Measurements from ENCODE around the gene B4GALNT1.
"Not testable (repeated sequence)": the region's sequence is repeated elsewhere in the genome, so short reads cannot be mapped to it uniquely, and the experiment has no call there.

Gene B4GALNT1

GRCh38 chr12:57609101-57609780 is 23.8 kb downstream of the B4GALNT1 start:
- no peak for DNase-seq (ENCODE audit: low read depth in 2 of 2)

DNA sequence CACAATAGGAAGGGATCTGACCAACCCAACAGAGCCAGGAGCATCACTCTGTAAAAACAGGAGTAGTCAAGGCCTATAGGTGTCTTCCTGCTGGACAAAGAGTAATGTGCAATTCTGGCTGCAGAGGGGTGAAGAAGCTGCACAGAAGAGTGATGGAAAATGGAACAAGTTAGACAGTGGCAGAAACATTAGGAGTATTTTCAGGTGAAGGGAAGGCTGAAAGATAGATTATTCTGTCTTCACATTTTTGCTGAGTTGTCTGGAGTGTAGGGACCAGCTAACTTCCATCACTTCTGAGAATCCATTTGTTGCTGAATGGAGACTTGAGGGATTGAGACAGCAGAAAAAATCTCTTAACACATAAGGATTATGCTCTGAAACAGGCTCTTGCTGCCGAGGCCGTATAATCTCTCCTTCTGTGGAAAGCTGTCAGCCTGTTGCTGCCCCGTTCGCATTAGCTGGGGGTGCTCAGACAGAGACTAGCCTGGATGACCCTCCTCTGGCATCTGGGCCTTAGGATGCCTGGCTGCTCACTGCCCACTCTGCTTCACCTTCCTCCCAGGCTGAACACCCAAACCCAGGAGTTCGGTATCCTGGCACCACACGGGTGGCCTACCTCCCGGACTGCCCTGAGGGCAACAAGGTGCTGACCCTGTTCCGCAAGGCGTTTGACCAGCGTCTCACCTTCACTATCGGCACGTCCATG is 24.9 kb downstream of the B4GALNT1 start:
- DNase-seq (ENCODE audit: low read depth in 2 of 2) = no peak

- no peak for DNase-seq (ENCODE audit: low read depth in 2 of 2)
These were observed 26.2 kb downstream of the B4GALNT1 start for GRCh38 chr12:57606821-57607220.

DNA sequence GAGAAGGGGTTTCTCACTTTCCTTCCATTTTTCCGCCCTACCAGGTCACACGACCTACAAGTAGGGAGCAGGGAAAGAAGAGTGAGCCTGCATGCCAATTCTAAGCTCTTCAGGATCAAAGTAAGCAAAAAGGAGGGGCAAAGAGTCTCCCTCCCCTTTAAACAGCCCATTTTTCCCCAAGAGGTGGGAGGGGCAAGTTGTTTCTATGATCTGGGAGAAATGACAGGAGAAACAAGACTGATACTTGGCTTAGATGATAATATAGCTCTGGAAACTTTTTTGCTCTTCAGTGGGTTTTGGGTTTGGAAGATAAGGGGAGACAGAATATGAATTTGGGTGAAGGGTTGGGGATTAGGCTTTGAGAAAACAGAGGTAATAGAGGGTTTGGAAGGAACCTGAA is 26.6 kb downstream of the B4GALNT1 start:
- DNase-seq (ENCODE audit: low read depth in 2 of 2) = no peak

GRCh38 chr12:57605811-57606311 is 27.1 kb downstream of the B4GALNT1 start:
- no peak for DNase-seq (ENCODE audit: low read depth in 2 of 2)

DNA sequence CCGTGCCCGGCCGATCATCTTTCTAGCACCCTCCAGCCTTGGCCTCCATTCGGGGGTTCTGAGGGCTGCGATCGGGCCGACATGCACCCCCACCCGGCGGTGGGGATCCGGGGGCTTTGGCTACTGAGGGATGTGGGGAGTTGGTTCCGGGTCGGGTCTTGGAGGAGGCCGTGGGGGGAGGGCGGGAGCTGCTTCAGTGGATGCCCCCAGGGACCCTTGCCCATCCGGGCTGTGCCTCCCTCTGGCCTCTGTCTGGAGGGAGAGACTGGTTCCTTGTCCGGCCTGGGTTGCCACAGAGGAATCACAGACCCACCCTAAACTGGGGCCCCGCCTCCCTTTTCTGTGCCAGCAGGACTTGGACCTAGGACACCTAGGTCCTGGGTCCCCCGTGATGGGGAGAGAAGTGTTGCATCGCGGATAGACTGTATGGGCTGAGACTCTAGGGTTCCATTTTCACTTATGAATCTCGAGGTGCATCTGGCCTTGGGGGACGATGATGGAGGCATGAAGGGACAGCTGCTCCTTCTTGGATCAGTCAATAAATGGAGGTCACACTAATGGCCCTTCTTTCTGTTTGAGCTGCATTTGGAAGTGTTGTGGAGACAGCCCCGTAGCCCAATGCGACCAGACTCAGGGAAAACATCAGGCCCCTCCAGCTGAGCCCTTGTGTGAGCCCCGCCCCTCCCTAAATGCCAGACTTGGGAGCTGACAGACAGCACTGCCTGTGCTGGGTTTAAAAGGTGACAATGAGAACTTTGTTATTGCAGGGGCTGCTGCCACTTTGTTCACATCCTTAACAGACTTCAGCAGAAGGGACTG is 27.8 kb downstream of the B4GALNT1 start:
- no peak for DNase-seq (ENCODE audit: low read depth in 2 of 2)

DNA sequence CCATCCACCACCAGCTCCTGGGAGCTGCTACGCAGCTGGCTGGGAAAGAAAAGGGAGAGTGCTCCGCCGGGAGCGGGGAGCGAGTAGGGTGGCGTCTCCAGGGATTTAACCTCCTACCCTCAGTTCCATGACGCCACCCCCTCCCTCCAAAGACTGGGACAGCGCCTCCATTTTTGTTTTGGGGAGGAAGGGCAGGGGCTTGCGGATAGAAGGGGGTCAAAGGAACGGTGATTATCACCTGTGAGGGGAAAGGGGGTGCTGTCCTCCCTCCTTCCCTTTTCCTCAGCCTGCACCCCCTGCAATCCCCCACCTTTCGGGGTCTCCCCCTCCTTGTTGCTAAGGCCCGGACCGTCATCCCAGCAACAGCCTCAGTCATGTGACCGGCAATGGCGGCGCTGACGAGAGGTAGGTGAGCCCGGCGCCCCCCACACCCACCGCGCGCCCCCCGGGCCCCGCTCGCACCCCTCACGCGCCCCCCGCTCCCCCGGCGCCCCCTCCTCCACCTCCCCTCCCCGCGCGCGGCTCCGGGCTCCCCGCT is 28.5 kb downstream of the B4GALNT1 start, which contains the start of gene DTX3:
TSS of gene DTX3 (plus strand) at position 371 of the 538 bp plus-strand sequence. CDS start 1,694 bp downstream, outside the sequence.
- DNase-seq (ENCODE audit: low read depth in 2 of 2) = no peak

DNA sequence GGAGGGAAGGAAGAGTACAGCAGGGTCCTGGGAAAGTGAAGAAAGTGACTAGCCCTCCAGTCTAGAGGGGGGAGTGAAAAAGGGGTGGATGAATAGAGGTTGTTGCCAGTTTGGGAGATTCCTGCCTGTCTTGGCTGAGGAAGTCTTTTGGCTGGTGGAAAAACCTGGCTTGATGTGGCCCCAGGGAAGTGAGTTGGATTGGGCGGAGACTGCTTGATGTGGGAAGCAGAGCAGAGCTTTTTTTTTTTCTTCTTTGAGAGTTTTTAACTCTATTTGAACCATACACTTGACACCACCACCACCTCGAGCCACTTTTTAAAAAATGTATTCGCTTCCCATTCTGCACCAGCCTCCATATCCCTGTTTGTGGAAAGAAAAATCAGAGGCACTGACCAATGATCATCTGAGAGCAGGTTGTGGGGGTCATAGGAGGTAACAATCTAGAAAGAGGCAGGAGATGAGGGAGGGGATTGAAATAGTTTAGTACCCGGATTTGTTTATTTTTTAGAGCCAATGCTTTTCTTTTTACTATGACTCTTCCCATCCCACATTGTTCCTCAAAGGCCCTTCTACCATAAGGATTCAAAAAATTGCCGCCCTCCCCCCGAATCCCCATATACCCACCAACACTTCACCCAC is 29.1 kb downstream of the B4GALNT1 start:
- DNase-seq (ENCODE audit: low read depth in 2 of 2) = no peak

- DNase-seq (ENCODE audit: low read depth in 2 of 2) = no peak
These were observed 29.7 kb downstream of the B4GALNT1 start for GRCh38 chr12:57603324-57603723.

DNA sequence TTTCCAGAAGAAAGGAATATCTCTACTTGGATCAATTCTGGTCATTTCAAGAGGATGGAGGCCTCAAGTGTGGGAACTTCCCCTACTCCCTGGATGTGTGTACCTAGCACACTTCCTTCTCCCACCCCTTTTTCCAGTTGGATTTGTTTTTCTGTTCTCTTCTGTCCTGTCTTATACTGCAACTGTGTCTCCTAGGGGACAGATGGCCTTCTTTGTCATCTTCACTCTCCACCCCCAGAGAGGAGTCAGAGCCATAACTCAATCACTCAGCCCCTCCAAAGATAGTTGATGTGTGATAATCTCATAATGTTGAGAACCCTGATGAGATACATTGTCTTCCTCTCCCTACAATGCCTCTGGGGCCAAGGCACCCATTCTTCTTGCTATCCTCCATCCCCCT is 30.5 kb downstream of the B4GALNT1 start:
- no peak for DNase-seq (ENCODE audit: low read depth in 2 of 2)

DNA sequence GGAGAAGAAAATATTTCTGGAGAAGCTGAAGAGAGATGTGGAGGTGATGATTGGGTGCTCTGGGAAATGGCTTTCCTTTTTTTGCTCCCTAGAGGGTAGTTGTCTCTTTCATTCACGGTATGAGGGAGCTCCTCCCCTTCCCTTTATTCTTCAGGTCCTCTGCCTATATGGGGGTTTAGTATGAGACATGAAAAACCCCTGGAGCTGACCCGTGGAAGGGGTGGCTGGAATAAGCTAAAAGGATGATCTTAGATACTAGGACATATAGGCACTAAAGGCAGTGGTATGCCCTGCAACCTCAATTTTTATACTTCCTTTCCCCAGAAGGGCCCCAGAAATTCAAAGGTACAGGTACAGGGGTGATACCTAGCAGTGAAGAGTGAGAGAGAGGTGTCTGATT is 32.6 kb downstream of the B4GALNT1 start:
- no peak for DNase-seq (ENCODE audit: low read depth in 2 of 2)

DNA sequence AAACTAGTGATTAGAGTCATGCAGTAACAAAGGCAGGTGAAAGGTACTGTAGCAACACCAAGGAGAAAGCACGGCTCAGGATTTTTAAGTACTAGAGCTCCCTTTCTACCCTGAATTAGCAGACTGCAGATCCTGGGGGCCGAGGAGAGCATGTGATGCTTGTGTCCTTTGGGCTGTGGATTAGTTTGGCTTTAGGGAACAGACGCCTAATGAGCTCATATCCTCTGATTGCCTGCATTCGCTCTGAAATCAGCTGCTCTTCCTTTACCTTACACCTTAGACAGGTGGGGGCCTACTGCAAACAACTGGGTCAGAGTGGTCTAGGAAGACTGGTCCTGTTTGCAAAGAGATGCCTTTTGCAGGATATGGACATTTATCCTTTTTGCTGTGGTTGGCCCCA is 39.8 kb downstream of the B4GALNT1 start:
- no peak for DNase-seq (ENCODE audit: low read depth in 2 of 2)

GRCh38 chr12:57592551-57593165 is 40.3 kb downstream of the B4GALNT1 start:
- DNase-seq (ENCODE audit: low read depth in 2 of 2) = no peak

DNA sequence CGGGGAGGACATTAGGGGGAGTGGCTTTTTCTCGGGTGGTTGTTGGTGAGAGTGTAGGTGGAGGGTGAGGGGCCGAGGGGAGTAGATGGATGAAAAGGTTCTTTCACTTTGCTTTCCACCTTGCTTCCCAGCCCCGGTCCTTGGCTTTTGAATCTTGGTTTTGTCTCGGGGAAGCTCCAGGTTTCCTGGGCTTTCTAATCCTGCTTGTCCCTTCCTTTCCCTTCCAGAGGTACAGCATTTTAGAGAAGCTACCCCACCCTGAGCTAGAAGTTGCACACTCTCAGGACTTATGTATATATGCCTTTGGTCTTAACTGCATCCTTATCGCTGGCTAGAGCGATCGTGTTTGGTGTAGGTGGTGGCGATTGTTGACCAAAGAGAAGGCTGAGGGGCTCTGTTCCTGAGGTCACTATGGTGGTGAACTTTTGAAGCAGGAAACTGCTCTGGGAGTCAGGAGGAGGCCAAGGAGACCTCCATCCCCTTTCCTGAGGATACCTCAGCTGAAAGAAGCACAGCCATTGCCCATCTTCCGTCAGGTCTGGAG is 41.1 kb downstream of the B4GALNT1 start:
- DNase-seq (ENCODE audit: low read depth in 2 of 2) = no peak

DNA sequence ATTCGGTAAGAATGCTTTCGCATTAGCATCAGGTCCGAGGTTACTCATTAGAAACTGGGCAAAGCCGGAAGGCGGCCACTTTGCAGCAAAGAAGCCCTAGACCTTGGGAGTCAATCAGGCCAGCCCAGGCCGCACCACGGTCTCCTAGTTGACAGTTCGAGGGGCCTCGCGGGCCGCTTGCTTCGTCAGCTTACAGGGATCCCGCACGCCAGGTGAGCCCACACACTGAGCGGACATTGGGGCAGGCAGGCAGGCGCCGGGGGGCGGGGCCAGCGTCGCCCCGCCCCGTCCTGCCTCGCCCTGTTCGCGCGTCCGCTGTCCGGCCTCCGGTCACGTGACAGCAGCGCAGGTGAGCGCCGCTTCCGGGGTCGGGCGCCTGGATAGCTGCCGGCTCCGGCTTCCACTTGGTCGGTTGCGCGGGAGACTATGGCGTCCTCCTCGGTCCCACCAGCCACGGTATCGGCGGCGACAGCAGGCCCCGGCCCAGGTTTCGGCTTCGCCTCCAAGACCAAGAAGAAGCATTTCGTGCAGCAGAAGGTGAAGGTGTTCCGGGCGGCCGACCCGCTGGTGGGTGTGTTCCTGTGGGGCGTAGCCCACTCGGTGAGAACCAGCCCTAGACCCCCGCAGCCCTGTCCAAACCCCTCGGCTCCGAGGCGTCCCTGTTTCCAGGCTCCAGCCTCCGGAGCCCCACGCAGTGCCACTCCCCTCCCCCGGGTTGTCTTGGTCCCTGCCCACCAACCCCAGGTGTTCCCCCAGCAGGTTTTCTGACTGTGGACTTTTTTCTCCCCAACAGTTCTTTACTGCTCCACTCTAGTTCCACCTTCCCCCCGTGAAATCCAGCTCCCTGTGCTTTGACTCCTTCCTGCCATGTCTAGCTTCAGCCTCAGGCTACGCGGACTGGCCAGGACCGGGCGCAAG is 41.9 kb downstream of the B4GALNT1 start, which contains the start of gene PIP4K2C:
TSS of gene PIP4K2C (plus strand) at position 329 of the 918 bp plus-strand sequence. CDS start at position 427, 98 bp downstream.
- DNase-seq (ENCODE audit: low read depth in 2 of 2) = peak; percentile 47 to 67

DNA sequence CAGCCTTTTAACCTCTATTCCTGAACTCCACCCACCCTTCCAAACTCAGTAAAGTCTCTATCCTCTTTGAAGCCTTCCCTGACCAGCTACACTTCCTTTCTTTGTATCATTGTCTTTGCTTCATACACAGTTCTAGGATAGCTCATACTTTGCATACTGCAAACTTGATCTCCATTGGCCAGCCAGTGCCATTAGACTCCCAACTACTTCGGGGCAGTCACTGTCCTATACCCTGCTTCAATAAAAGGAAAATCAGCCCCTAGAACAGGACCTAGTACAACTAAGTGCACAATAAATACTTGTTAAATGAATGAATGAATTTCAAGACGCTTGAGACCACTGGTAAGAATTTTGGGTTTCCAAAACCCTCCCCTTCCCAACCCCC is 42.5 kb downstream of the B4GALNT1 start:
- DNase-seq (ENCODE audit: low read depth in 2 of 2) = no peak

DNA sequence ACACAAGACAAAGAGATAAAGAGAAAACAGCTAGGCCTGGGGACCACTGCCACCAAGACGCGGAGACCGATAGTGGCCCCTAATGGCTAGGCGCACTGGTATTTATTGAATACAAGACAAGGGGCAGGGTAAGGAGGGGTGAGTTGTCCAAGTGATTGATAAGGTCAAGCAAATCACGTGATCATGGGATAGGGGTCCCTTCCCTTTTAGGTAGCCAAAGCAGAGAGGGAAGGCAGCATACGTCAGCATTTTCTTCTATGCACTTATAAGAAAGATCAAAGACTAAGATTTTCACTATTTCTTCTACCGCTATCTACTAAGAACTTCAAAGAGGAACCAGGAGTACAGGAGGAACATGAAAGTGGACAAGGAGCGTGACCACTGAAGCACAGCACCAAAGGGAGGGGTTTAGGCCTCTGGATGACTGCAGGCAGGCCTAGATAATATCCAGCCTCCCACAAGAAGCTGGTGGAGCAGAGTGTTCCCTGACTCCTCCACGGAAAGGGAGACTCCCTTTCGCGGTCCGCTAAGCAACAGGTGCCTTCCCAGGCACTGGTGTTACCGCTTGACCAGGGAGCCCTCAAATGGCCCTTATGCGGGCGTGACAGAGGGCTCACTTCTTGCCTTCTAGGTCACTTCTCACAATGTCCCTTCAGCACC is 43.9 kb downstream of the B4GALNT1 start:
- DNase-seq (ENCODE audit: low read depth in 2 of 2) = not testable (repeated sequence)

DNA sequence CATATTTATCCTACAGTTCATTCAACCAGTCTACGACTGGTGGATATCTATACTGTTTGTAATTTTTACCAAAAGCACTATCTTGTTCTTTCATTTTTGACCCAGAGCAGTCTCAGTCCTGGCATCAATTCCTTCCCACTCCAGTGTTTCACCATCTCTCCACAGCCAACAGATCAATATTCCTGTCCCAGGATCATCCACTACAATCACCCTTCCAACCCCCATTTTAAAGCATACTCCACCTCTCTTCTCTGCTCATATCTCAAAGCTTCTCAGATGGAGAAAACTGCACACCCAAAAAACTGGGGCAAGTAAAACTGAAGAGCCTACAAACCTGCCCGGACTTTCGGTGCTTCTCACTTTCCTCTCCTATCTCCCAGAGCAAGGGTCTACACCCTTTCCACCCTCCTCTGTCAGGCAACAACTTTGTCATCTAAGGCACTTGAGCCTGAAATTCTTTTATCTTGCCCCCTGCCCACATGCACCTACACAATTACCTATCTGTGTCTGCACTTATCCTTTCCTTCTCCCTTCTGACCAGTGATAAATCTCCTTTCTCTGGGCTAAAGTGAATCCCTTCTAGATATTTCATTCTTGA is 46.1 kb downstream of the B4GALNT1 start:
- DNase-seq (ENCODE audit: low read depth in 2 of 2) = no peak

GRCh38 chr12:57586128-57586527 is 46.9 kb downstream of the B4GALNT1 start:
- DNase-seq (ENCODE audit: low read depth in 2 of 2) = no peak
